ENCODE data around the gene ANKRD12. TPM values are rescaled to one million over a fixed set of nuclear protein-coding genes. Genes with fewer than 3 reads are reported as not detected.

ANKRD12 gene
- total and polyA plus RNA-seq, 2 donors (not counting 1 experiment from before 2014, with no cell fraction given), result 13.0 to 53.3 TPM

- Histone ChIP-seq H3K4me3 (replicated peaks in 1 of 4; ENCODE audit: control extremely low read depth in 1 of 4, insufficient read depth in 1 of 4, low read depth in 3 of 4, low read length in 4 of 4) (no peak overlapping the region), H3K36me3 (ENCODE audit: control insufficient read depth, insufficient read depth, low read length) (no peaks in the 10 kb centered on the region), H3K4me1 (ENCODE audit: control insufficient read depth, extremely low read depth, insufficient read depth, low read length) (no peaks in the 10 kb centered on the region), H3K27me3 (ENCODE audit: control insufficient read depth, insufficient read depth, low read length) (no peaks in the 10 kb centered on the region), H3K9me3 (ENCODE audit: control insufficient read depth, insufficient read depth, low read depth, low read length) (no peaks in the 10 kb centered on the region), H3K9ac (ENCODE audit: insufficient read depth, low read length) (no peak overlapping the region), H3K27ac (ENCODE audit: insufficient read depth, low read length) (no peak overlapping the region), H3K79me2 (ENCODE audit: control insufficient read depth, insufficient read depth, low read length) (peaks cover 11% of the 10 kb centered on the region), H2AFZ (ENCODE audit: low read length) (no peak overlapping the region), H4K20me1 (ENCODE audit: control insufficient read depth, extremely low read depth, insufficient read depth, low read length) (no peaks in the 10 kb centered on the region), H3K4me2 (ENCODE audit: extremely low read depth, insufficient read depth, low read length) (no peak overlapping the region)
- DNase-seq (ENCODE audit: low read depth in 2 of 2), result no peak
- no peak for TF ChIP-seq EZH2 (IDR thresholded peaks at IDR 0.05; ENCODE audit: low read length, missing control alignments)
- TF ChIP-seq, protein P1, sequence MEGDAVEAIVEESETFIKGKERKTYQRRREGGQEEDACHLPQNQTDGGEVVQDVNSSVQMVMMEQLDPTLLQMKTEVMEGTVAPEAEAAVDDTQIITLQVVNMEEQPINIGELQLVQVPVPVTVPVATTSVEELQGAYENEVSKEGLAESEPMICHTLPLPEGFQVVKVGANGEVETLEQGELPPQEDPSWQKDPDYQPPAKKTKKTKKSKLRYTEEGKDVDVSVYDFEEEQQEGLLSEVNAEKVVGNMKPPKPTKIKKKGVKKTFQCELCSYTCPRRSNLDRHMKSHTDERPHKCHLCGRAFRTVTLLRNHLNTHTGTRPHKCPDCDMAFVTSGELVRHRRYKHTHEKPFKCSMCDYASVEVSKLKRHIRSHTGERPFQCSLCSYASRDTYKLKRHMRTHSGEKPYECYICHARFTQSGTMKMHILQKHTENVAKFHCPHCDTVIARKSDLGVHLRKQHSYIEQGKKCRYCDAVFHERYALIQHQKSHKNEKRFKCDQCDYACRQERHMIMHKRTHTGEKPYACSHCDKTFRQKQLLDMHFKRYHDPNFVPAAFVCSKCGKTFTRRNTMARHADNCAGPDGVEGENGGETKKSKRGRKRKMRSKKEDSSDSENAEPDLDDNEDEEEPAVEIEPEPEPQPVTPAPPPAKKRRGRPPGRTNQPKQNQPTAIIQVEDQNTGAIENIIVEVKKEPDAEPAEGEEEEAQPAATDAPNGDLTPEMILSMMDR (conservative IDR thresholded peaks at IDR 0.05 in 1 of 2, IDR thresholded peaks at IDR 0.05 in 1 of 2; ENCODE audit: low read depth in 1 of 2, low read length in 2 of 2), result no peak
These were observed 48.5 kb downstream of the ANKRD12 start for GRCh38 chr18:9184998-9185613.

DNA sequence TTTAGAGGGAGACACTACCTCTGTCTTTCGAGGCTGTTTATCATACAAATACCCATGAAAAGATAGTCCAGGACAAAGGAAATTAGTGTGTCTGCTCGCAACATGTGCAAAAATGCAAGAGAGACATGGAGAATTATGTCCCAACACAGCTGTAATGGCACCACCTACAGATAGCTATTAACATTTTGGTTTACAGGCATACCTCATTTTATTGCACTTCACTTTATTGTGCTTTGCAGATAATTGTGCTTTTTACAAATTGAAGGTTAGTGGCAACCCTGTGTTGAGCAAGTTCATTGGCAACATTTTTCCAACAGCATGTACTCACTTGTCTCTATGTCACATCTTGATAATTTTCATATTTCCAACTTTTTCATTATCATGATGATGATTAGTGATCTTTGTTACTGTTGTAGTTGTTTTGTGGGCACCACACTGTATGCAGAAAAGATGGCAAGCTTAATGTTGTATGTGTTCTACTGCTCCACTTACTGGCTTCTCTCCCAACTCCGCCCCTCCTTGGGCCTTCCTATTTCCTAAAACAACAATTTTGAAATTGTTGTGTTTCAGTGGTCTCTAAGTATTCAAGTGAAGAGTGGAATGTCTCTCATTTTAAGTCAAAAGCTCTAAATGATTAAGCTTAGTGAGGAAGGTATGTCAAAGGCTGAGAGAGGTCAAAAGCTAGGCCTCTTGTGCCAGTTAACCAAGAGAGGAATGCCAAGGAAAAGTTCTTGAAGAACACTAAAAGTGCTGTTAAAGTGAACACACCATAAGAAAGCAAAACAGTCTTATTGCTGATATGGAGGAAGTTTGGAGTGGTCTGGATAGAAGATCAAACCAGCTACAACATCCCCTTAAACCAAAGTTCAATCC, 52.0 kb downstream of the ANKRD12 start:
- Histone ChIP-seq H3K4me3 (replicated peaks in 1 of 4; ENCODE audit: control extremely low read depth in 1 of 4, insufficient read depth in 1 of 4, low read depth in 3 of 4, low read length in 4 of 4) (no peak overlapping the region), H3K79me2 (ENCODE audit: control insufficient read depth, insufficient read depth, low read length) (no peaks in the 10 kb centered on the region)

GRCh38 chr18:9189491-9189890, 52.9 kb downstream of the ANKRD12 start:
- no peaks in the 10 kb centered on the region for H3K9me3 ChIP-seq (ENCODE audit: control insufficient read depth, insufficient read depth, low read depth, low read length)
- H4K20me1 ChIP-seq (ENCODE audit: control insufficient read depth, extremely low read depth, insufficient read depth, low read length), result no peaks in the 10 kb centered on the region
- no peak overlapping the region for H3K4me3 ChIP-seq (replicated peaks in 1 of 4; ENCODE audit: control extremely low read depth in 1 of 4, insufficient read depth in 1 of 4, low read depth in 3 of 4, low read length in 4 of 4)
- H3K4me2 ChIP-seq (ENCODE audit: extremely low read depth, insufficient read depth, low read length), result no peak overlapping the region
- H3K79me2 ChIP-seq (ENCODE audit: control insufficient read depth, insufficient read depth, low read length), result no peaks in the 10 kb centered on the region
- H3K36me3 ChIP-seq (ENCODE audit: control insufficient read depth, insufficient read depth, low read length), result no peaks in the 10 kb centered on the region
- no peaks in the 10 kb centered on the region for H3K27me3 ChIP-seq (ENCODE audit: control insufficient read depth, insufficient read depth, low read length)
- no peak overlapping the region for H3K9ac ChIP-seq (ENCODE audit: insufficient read depth, low read length)
- no peaks in the 10 kb centered on the region for H3K4me1 ChIP-seq (ENCODE audit: control insufficient read depth, extremely low read depth, insufficient read depth, low read length)
- H2AFZ ChIP-seq (ENCODE audit: low read length), result no peak overlapping the region
- no peak for DNase-seq (ENCODE audit: low read depth in 2 of 2)
- H3K27ac ChIP-seq (ENCODE audit: insufficient read depth, low read length), result no peak overlapping the region
- no peak for TF ChIP-seq EZH2 (IDR thresholded peaks at IDR 0.05; ENCODE audit: low read length, missing control alignments)
- TF ChIP-seq, protein P1 (conservative IDR thresholded peaks at IDR 0.05 in 1 of 2, IDR thresholded peaks at IDR 0.05 in 1 of 2; ENCODE audit: low read depth in 1 of 2, low read length in 2 of 2), result no peak

More for the DNA sequence above, 52.0 kb downstream of the ANKRD12 start:
- H3K27ac ChIP-seq (ENCODE audit: insufficient read depth, low read length), result no peak overlapping the region
- no peaks in the 10 kb centered on the region for H4K20me1 ChIP-seq (ENCODE audit: control insufficient read depth, extremely low read depth, insufficient read depth, low read length)
- no peaks in the 10 kb centered on the region for H3K9me3 ChIP-seq (ENCODE audit: control insufficient read depth, insufficient read depth, low read depth, low read length)
- no peaks in the 10 kb centered on the region for H3K36me3 ChIP-seq (ENCODE audit: control insufficient read depth, insufficient read depth, low read length)
- H3K9ac ChIP-seq (ENCODE audit: insufficient read depth, low read length), result no peak overlapping the region
- no peak overlapping the region for H2AFZ ChIP-seq (ENCODE audit: low read length)
- H3K4me2 ChIP-seq (ENCODE audit: extremely low read depth, insufficient read depth, low read length), result no peak overlapping the region
- TF ChIP-seq EZH2 (IDR thresholded peaks at IDR 0.05; ENCODE audit: low read length, missing control alignments), result no peak
- TF ChIP-seq, protein P1 (conservative IDR thresholded peaks at IDR 0.05 in 1 of 2, IDR thresholded peaks at IDR 0.05 in 1 of 2; ENCODE audit: low read depth in 1 of 2, low read length in 2 of 2), result no peak
- H3K27me3 ChIP-seq (ENCODE audit: control insufficient read depth, insufficient read depth, low read length), result no peaks in the 10 kb centered on the region
- no peak for DNase-seq (ENCODE audit: low read depth in 2 of 2)
- H3K4me1 ChIP-seq (ENCODE audit: control insufficient read depth, extremely low read depth, insufficient read depth, low read length), result no peaks in the 10 kb centered on the region
